ENCODE results near the gene C4orf51.

C4orf51 gene

GRCh38 chr4:145644699-145645098, 35.2 kb upstream of the C4orf51 start:
- TF ChIP-seq EP300 (IDR thresholded peaks at IDR 0.05; ENCODE audit: borderline replicate concordance) = no peak
- TF ChIP-seq YY1 (IDR thresholded peaks at IDR 0.05; ENCODE audit: low read depth) = no peak

GRCh38 chr4:145656156-145656555, 23.8 kb upstream of the C4orf51 start:
- TF ChIP-seq TAF1 (IDR thresholded peaks at IDR 0.05; ENCODE audit: low read depth) = no peak
- no peak for TF ChIP-seq RAD21 (IDR thresholded peaks at IDR 0.05; ENCODE audit: low read depth)
- no peak for TF ChIP-seq REST (IDR thresholded peaks at IDR 0.05; ENCODE audit: low read depth)
- no peak for TF ChIP-seq EP300 (IDR thresholded peaks at IDR 0.05; ENCODE audit: borderline replicate concordance)
- no peak for TF ChIP-seq NFIC (IDR thresholded peaks at IDR 0.05)
- TF ChIP-seq MAX (IDR thresholded peaks at IDR 0.05) = no peak
- no peak for TF ChIP-seq TEAD4 (IDR thresholded peaks at IDR 0.05)
- no peak for TF ChIP-seq TCF12 (IDR thresholded peaks at IDR 0.05; ENCODE audit: low read depth)

GRCh38 chr4:145660064-145660463, 19.9 kb upstream of the C4orf51 start:
- TF ChIP-seq TEAD4 (IDR thresholded peaks at IDR 0.05) (no peak), EGR1 (IDR thresholded peaks at IDR 0.05) (no peak), YY1 (IDR thresholded peaks at IDR 0.05; ENCODE audit: low read depth) (no peak), EP300 (IDR thresholded peaks at IDR 0.05; ENCODE audit: borderline replicate concordance) (no peak), MAX (IDR thresholded peaks at IDR 0.05) (no peak), REST (IDR thresholded peaks at IDR 0.05; ENCODE audit: low read depth) (no peak), RAD21 (IDR thresholded peaks at IDR 0.05; ENCODE audit: low read depth) (no peak), TAF1 (IDR thresholded peaks at IDR 0.05; ENCODE audit: low read depth) (no peak), CREB1 (IDR thresholded peaks at IDR 0.05; ENCODE audit: low read depth) (no peak), ZBTB7A (IDR thresholded peaks at IDR 0.05; ENCODE audit: low read depth) (no peak)

- TF ChIP-seq CEBPB (IDR thresholded peaks at IDR 0.05) (no peak), CREB1 (IDR thresholded peaks at IDR 0.05; ENCODE audit: low read depth) (no peak), FOXM1 (IDR thresholded peaks at IDR 0.05; ENCODE audit: borderline replicate concordance, low read depth) (no peak), TEAD4 (IDR thresholded peaks at IDR 0.05) (no peak), NFIC (IDR thresholded peaks at IDR 0.05) (no peak), RAD21 (IDR thresholded peaks at IDR 0.05; ENCODE audit: low read depth) (no peak)
Observed at GRCh38 chr4:145663194-145663593, 16.8 kb upstream of the C4orf51 start.

GRCh38 chr4:145665773-145666172, 14.2 kb upstream of the C4orf51 start:
- TF ChIP-seq TEAD4 (IDR thresholded peaks at IDR 0.05) (no peak), EP300 (IDR thresholded peaks at IDR 0.05; ENCODE audit: borderline replicate concordance) (no peak), EGR1 (IDR thresholded peaks at IDR 0.05) (no peak), TAF1 (IDR thresholded peaks at IDR 0.05; ENCODE audit: low read depth) (no peak), CREB1 (IDR thresholded peaks at IDR 0.05; ENCODE audit: low read depth) (no peak), YY1 (IDR thresholded peaks at IDR 0.05; ENCODE audit: low read depth) (no peak), TCF12 (IDR thresholded peaks at IDR 0.05; ENCODE audit: low read depth) (no peak)

GRCh38 chr4:145670422-145670821, 9.5 kb upstream of the C4orf51 start:
- TF ChIP-seq MAX (IDR thresholded peaks at IDR 0.05) (no peak), NFIC (IDR thresholded peaks at IDR 0.05) (no peak), EGR1 (IDR thresholded peaks at IDR 0.05) (no peak), ZBTB7A (IDR thresholded peaks at IDR 0.05; ENCODE audit: low read depth) (no peak), TCF12 (IDR thresholded peaks at IDR 0.05; ENCODE audit: low read depth) (no peak), USF1 (IDR thresholded peaks at IDR 0.05) (no peak), YY1 (IDR thresholded peaks at IDR 0.05; ENCODE audit: low read depth) (no peak), RAD21 (IDR thresholded peaks at IDR 0.05; ENCODE audit: low read depth) (no peak), CEBPB (IDR thresholded peaks at IDR 0.05) (no peak), CREB1 (IDR thresholded peaks at IDR 0.05; ENCODE audit: low read depth) (no peak), TAF1 (IDR thresholded peaks at IDR 0.05; ENCODE audit: low read depth) (no peak), FOXM1 (IDR thresholded peaks at IDR 0.05; ENCODE audit: borderline replicate concordance, low read depth) (no peak), EP300 (IDR thresholded peaks at IDR 0.05; ENCODE audit: borderline replicate concordance) (no peak), TEAD4 (IDR thresholded peaks at IDR 0.05) (no peak), REST (IDR thresholded peaks at IDR 0.05; ENCODE audit: low read depth) (no peak)

Data from Ishikawa (cell line).